ENCODE results near the gene IQSEC3.

The IQSEC3 gene

GRCh38 chr12:144650-145284, 78.2 kb downstream of the IQSEC3 start:
- DNase-seq: no peak

DNA sequence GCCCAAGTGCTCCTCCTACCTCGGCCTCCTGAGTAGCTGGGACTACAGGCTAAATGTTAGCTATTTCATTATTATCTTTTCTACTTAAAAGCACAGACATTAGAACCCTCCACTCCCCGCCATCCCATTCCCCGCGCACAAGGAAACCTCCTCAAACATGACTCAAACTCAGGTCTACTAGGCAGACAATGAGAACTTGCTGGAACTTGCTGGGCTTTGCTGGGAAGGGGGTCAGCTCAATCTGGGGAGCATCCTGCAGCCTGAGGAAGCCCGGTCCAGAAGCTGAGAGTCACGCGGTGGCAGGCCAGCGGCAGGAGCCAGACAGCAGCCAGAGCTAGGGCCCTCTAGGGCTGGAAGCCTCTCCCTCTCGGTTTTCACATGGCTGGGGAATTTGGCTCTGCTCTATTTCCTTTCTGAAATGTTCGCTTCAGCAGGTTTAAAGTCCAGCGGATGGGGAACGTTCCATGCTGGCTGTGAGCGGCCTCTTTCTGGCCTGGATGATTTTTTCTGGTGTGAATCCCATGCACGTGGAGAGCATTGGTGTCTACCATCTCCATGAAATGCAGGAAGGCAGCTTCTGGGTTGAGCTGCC, 78.9 kb downstream of the IQSEC3 start:
- no peak for DNase-seq

- DNase-seq: no peak
These were observed 80.7 kb downstream of the IQSEC3 start for GRCh38 chr12:147242-147641.

- no peak for DNase-seq
These were observed 82.3 kb downstream of the IQSEC3 start for GRCh38 chr12:148676-149416.

DNA sequence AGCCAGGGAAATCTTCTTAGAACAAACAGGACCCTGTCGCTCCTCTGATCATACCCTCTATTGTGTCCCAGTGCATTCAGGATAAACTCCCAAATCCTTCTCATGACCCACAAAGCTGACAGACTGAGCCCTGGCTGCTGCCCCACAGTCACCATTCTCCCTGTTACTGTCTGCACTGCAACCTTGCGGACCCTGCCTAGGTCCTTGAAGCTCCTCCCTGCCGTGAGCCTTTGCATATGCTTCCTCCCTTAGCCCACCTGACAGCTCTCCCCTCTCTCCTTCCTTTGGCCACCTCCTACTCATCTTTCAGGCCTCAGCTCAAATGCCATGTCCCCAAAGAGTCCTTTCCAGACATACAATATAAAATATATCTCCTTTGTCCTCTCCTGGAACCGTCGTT, 85.0 kb downstream of the IQSEC3 start:
- no peak for DNase-seq

- no peak for DNase-seq
These were observed 85.9 kb downstream of the IQSEC3 start for GRCh38 chr12:152440-152839.

DNA sequence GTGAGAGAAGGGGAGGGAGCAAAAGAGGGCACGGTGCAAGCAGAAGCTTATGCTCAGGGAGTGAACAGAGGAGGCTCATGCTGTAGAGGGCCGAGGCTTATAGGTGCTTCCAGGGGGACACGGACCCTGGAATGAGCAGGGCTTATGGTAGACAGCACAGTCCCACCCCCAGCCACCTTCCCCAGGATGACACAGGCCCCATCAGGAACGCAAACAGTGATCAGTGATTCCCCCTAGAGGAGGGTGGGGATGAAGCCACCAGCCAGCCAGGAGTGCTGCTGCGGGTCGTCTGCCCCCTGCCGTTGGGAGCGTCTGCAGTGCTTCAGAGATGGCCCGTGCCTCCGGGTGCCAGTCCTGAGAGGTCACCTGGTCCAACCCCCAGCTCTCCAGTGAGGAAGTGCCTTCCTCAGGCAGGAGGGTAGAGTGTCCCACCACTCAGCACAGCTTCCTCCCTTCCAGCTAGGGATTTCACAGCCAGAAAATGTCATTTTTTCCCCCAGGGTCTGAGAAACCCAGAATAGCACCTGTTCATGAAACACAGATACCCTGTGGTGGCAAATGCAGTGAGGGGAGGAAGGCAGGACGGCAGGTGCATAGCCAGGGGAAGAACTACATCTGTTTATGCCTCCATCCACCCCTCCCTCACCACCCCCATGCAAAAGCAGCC, 86.6 kb downstream of the IQSEC3 start:
- peak; percentile 29 to 68 for DNase-seq

- no peak for DNase-seq
These were observed 87.5 kb downstream of the IQSEC3 start for GRCh38 chr12:154058-154457.

GRCh38 chr12:155006-155405, 88.4 kb downstream of the IQSEC3 start:
- DNase-seq: no peak

- no peak for DNase-seq
These were observed 89.1 kb downstream of the IQSEC3 start for GRCh38 chr12:155646-156045.

DNA sequence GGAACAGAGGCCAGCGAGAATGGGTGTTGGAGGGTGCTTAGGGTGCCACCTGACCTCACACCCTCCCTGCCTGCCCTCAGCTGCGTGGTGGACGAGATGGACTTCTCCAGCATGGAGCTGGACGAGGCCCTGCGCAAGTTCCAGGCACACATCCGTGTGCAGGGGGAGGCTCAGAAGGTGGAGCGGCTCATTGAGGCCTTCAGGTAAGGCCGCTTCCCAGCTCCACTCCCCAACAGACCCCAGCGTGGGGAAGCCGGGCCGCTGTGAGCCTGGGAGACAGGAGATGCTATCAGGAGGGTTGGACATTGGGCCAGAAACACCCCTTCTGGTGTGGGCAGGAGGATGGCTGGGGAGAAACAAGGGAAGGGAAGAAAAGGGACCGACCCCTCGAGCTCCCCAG, 90.4 kb downstream of the IQSEC3 start:
- DNase-seq: no peak

DNA sequence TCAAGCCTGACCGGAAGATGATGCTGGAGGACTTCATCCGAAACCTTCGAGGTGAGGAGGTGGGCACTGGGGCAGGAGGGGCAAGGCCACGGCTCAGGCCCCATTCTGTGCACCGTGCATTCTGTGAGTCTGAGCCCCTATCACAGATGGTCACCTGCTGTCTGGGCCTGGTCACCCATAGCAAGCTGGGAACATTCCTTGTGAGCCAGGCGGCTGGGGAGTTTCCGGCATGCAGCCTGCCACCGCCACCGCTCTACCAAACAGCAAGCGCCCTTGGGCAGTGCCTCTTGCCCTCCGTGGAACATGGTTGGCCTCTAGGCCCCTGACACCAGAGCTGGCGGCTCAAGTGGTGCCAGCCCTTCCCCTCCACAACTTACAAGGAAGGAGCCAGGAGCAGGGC, 91.1 kb downstream of the IQSEC3 start:
- DNase-seq: no peak

DNA sequence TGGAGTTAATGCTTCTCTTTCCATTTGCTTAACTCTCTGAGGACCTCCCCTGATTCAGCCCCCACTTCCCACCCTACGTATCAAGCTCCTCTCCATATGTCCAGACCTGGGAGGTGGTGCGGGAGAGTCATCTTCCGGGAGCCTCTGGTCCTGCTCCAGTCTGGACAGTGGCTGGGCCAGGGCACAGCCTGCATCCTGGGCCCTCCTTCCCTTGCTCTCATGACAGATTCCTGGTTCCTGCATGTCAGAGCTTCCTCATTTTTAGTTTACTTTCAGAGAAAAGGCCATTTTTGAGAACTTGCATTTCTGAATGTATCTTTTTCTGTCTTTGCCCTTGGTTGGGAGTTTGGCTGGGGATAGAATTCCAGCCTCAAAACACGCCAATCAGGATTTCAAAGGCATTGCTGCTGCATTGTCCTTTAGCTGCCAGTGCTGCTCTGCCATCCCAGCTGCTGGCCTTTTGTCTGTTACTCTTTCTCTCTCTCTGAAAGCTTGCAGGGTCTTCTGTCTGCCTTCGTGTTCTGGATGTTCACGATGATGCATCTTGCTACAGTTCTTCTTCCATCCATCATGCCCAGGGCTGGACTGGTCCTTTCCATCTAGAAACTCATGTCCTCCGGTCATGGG, 92.7 kb downstream of the IQSEC3 start:
- no peak for DNase-seq

GRCh38 chr12:160858-161257, 94.3 kb downstream of the IQSEC3 start:
- DNase-seq: no peak

DNA sequence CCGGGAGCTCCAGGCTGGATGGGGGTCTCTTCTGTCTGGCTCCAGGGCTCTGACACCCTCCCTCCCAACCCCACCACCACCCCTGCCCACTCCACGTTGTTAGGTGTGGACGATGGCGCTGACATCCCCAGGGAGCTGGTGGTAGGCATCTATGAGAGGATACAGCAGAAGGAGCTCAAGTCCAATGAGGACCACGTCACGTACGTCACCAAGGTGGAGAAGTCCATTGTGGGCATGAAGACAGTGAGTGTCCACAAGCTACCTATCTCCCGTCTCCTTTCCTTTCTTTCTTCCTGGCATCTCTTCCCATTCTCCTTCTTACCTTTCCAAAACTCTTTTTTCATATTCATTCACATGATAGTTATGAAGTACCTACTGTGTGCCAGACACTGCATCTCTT, 95.3 kb downstream of the IQSEC3 start:
- no peak for DNase-seq

DNA sequence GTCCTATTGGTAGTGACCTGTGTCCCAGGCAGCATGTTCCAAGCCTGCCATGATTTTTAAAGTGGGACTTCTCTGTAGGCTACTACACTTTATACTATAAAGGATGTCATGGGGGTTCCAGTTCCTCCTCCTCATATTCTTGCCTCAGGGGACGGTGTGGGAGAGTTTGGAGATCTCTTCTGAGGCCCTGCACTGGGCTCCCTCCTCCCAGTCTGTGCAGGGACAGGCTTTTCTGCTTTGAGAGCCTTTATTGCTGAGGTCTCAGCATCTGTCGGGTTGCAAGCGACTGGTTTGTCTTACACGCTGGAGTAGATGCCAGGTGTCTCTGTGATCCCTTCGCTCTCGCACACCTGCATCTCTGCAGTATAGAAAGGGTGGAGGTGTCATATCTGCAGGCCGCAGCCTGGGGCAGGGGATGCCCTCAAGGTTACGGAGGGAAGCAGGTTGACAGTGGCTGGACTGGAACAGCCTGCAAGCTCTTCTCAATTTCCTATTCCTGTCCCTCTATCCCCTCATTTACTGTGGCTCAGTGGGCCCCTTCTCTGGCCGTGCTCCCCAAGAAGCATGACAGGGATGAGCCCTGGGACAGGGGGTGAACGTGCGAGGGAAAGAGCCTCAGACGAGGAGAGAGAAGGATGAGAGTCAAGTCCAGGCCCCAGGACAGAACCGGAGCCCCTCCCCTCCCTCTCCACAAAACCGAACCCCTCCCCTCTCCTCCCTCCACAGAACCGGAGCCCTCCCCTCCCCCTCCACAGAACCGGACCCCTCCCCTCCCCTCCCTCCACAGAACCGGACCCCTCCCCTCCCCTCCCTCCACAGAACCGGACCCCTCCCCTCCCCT, 96.1 kb downstream of the IQSEC3 start:
- no peak for DNase-seq

DNA sequence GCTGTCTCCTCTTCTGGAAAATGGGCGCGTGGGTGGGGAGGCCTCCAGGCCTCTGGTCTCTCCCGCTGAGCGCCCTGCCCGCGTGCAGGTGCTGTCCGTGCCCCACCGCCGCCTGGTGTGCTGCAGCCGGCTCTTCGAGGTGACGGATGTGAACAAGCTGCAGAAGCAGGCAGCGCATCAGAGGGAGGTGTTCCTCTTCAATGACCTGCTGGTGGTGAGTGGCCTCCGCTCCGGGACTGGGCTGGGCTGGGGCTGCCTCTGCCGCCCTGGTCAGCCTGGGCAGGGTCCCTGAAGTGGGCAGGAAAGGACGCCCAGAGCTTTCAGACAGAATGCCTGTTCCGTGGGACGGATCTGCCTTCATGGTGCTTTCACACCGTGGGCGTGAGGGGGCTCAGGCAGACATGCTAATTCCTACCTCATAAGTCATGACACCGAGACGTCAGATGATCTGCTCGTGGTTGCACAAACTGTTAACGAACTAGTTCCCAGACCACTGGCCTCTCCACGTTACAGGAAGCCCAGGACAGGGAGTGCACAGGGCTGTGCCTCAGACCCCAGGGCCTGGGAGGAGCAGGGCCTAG, 96.9 kb downstream of the IQSEC3 start:
- DNase-seq: no peak

DNA sequence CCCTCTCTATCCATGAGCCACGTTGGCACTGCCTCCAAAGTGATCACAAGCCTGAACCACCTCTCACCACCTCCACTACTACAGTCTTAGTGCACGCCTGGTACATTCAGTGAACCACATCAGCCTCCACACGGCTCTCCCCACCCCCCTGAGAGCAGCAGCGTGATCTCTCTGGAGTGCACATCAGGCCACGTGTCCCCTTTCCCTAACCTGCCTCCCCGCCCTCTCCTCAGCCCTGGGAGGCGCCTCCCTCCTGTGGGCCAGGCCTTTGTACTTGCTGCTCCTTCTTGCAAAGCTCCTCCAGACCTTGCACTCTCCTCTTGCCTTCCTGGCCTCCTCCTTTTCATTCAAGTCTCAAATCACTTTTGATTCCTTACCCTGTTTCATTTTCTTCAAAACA, 97.6 kb downstream of the IQSEC3 start:
- no peak for DNase-seq

DNA sequence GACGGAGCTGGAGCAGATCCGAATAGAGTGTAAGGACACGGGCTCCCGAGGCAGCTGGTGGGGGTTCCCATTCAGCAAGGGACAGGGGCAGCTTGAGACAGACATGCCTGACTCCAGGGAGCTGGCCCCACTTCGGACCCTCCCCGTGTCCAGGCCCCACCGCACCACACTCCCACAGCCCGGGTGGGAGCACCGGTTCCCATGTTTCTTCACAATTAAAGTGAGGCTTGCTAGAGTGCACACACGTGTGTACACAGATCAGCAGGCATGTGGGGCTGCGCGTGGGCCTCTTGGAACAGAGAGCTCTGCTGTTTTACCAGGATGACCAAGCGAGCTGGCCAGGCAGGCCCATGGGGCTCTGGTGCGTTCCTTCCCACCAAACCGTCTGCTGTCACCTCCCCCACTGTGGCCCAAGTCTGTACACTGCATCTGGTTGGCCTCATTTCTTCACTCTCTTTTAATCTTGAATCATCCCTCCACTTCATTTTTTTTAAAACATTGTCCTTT, 99.3 kb downstream of the IQSEC3 start:
- DNase-seq: no peak

DNA sequence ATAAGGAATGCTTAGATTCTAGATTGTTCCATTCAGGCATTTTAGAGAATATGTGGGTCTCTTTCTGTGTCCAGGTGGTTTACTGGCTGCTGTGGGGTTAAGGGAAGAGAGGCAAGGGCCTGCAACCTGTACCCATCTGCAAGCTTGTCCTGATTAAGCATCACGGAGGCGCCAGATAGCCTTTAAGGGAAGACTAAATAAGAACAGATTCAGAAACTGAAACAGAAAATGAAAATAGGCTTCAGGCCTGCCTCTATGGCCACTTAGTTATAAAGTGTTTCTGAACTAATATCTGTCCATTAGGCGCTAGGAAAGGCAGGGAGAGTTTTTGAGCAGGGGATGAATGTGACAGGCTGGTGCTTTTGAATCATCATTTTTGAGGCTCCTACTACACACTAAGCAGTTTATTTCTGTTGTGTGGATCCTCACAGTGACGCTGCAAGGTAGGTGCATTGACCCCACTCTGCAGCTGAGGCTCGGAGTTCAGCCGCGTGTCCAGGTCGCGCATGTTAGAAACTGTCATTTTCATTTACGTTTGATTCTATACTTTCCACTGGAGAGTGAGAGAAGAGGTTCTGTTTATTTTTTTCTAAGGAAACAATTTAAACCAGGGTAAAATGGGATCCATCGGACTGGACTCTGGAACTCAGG, 100.0 kb downstream of the IQSEC3 start:
- no peak for DNase-seq

GRCh38 chr12:167959-168600, 101.5 kb downstream of the IQSEC3 start:
- no peak for DNase-seq
